GM12878 (cell line): ENCODE results near the gene CXXC5. TPM values are rescaled to one million over a fixed set of nuclear protein-coding genes. Genes with fewer than 3 reads are reported as not detected.

Experiments used
- ATAC-seq: fragments of 200-7000 bp; cut with Tn5 transposase; 3 replicates; pipeline ENCODE4 v1.9.1; 2020; ENCODE audit warnings: mild to moderate bottlenecking, moderate library complexity
- BruUV-seq: library from RNA; stranded (reverse); fragments of 400-500 nt; replicated peaks from 2 replicates; lab custom pipeline; 2021; lab: Mats Ljungman, UMichigan
- CTCF ChIA-PET: fragments of 300-600 bp; sonication (Branson Sonifier 250); formaldehyde crosslinking; extraction: SDS; loops from one replicate; lab custom pipeline; 2021; ENCODE audit warnings: inconsistent platforms; lab: Yijun Ruan, JAX
- POLR2A ChIA-PET: fragments of 350-600 bp; formaldehyde crosslinking; extraction: SDS; loops from one replicate; lab custom pipeline; 2021; ENCODE audit warnings: inconsistent platforms; lab: Charles Lee
- RAD21 ChIA-PET: fragments of 300-600 bp; sonication (Branson Sonifier 250); formaldehyde crosslinking; loops from one replicate; lab custom pipeline; 2023; ENCODE audit warnings: antibody characterized with exemption; ENCODE audit not compliant: unreplicated experiment; lab: Charles Lee
- SMC1A ChIA-PET: fragments of 300-600 bp; sonication (Branson Sonifier 250); formaldehyde crosslinking; loops from one replicate; lab custom pipeline; 2023; ENCODE audit not compliant: unreplicated experiment, uncharacterized antibody; lab: Charles Lee
- DNase-seq: peaks from one replicate; pipeline ENCODE4 v3.0.0-alpha.2; 2011; ENCODE audit warnings: low read depth, low spot score
- FAIRE-seq: peaks from 3 replicates; lab custom pipeline; 2011; peaks lifted over from hg19 to GRCh38; lab: Jason Lieb, UNC
- H2AFZ ChIP-seq: 2 replicates; pipeline ENCODE4 v1.6.0; 2011; ENCODE audit warnings: low read depth, low read length, control low read depth; ENCODE audit not compliant: control insufficient read depth
- H3K27ac ChIP-seq: 2 replicates; pipeline ENCODE4 v1.5.1; 2011; ENCODE audit warnings: control low read depth; ENCODE audit not compliant: control insufficient read depth, insufficient read depth
- H3K27me3 ChIP-seq, 2 experiments: replicated peaks in 1 of 2; 2 replicates each; pipeline versions ENCODE4 v1.6.0 to v1.6.1; 2011; ENCODE audit warnings: low read length in 1 of 2; ENCODE audit not compliant: control insufficient read depth in 2 of 2, insufficient read depth in 2 of 2
- H3K36me3 ChIP-seq, 2 experiments: 2 replicates each; pipeline ENCODE4 v1.5.1; 2011; ENCODE audit warnings: low read length in 1 of 2; ENCODE audit not compliant: control insufficient read depth in 2 of 2, insufficient read depth in 2 of 2
- H3K4me1 ChIP-seq: 2 replicates; pipeline ENCODE4 v1.6.1; 2011; ENCODE audit warnings: mild to moderate bottlenecking, low read length, moderate library complexity, mixed read lengths; ENCODE audit not compliant: control insufficient read depth, insufficient read depth
- H3K4me2 ChIP-seq: 2 replicates; pipeline ENCODE4 v1.6.0; 2011; ENCODE audit warnings: control low read depth; ENCODE audit not compliant: control insufficient read depth, insufficient read depth
- H3K4me3 ChIP-seq: fragments of 200-600 bp; sonication (generic); 2 replicates; pipeline ENCODE4 v1.5.1; 2016
- H3K79me2 ChIP-seq: 2 replicates; pipeline ENCODE4 v1.6.0; 2011; ENCODE audit warnings: low read length; ENCODE audit not compliant: control insufficient read depth, insufficient read depth
- H3K9ac ChIP-seq: 2 replicates; pipeline ENCODE4 v1.8.0; 2011; ENCODE audit warnings: low read length, control low read depth, mixed read lengths; ENCODE audit not compliant: control insufficient read depth, insufficient read depth
- H3K9me3 ChIP-seq: replicated peaks from 3 replicates; pipeline ENCODE4 v1.5.1; 2011; ENCODE audit warnings: mild to moderate bottlenecking, low read length; ENCODE audit not compliant: control insufficient read depth, insufficient read depth
- H4K20me1 ChIP-seq: 2 replicates; pipeline ENCODE4 v1.6.0; 2011; ENCODE audit not compliant: control insufficient read depth, insufficient read depth
- E4F1 ChIP-seq: fragments of 450-650 bp; IDR thresholded peaks from 2 replicates; pipeline ENCODE4 v1.6.1; 2018; ENCODE audit warnings: borderline replicate concordance, mild to moderate bottlenecking; ENCODE audit not compliant: partially characterized antibody
- GABPA ChIP-seq: IDR thresholded peaks from 2 replicates; pipeline ENCODE4 v1.6.1; 2014; ENCODE audit warnings: antibody characterized with exemption, low read depth, mild to moderate bottlenecking, inconsistent platforms
- HDGF ChIP-seq: fragments of 450-650 bp; IDR thresholded peaks from 2 replicates; pipeline ENCODE4 v1.6.1; 2016; ENCODE audit warnings: antibody characterized with exemption
- IRF5 ChIP-seq: fragments of 450-650 bp; IDR thresholded peaks from 2 replicates; pipeline ENCODE4 v1.6.1; 2017; ENCODE audit warnings: borderline replicate concordance
- KAT2A ChIP-seq: conservative IDR thresholded peaks from 2 replicates; pipeline ENCODE4 v1.6.1; 2011; ENCODE audit warnings: low read depth, low read length; ENCODE audit not compliant: control insufficient read depth
- MEF2B ChIP-seq: fragments of 450-650 bp; IDR thresholded peaks from 2 replicates; pipeline ENCODE4 v1.6.1; 2018; ENCODE audit warnings: mild to moderate bottlenecking, moderate library complexity; ENCODE audit not compliant: partially characterized antibody, poor library complexity, severe bottlenecking
- RAD51 ChIP-seq: fragments of 450-650 bp; IDR thresholded peaks from 2 replicates; pipeline ENCODE4 v1.6.1; 2016; ENCODE audit warnings: moderate library complexity, mild to moderate bottlenecking, inconsistent platforms
- RFX5 ChIP-seq: IDR thresholded peaks from 2 replicates; pipeline ENCODE4 v1.6.1; 2011; ENCODE audit warnings: low read depth, low read length, improper control_type of control experiment
- STAT1 ChIP-seq: fragments of 450-650 bp; conservative IDR thresholded peaks from 2 replicates; pipeline ENCODE4 v1.6.1; 2014; ENCODE audit warnings: antibody characterized with exemption, mild to moderate bottlenecking
- YBX1 ChIP-seq: fragments of 450-650 bp; IDR thresholded peaks from 2 replicates; pipeline ENCODE4 v1.6.1; 2016; ENCODE audit warnings: antibody characterized with exemption
- ZNF622 ChIP-seq: fragments of 450-650 bp; IDR thresholded peaks from 2 replicates; pipeline ENCODE4 v1.6.1; 2017; ENCODE audit warnings: mild to moderate bottlenecking, inconsistent platforms
- in situ Hi-C: fragments of 300-500 bp; cut with MboI; formaldehyde crosslinking; loops from 9 replicates; pipeline ENCODE4 v1.14.3; 2018; ENCODE audit warnings: mixed read lengths
- intact Hi-C: fragments of 100-400 bp; cut with micrococcal nuclease; formaldehyde crosslinking; loops from one replicate; pipeline ENCODE4 v1.14.2; 2022; ENCODE audit not compliant: unreplicated experiment
- polyA plus RNA-seq, 11 experiments: library from polyadenylated mRNA; depleted of rRNA in 4 of 11; unstranded in 6 of 11; stranded (reverse) in 5 of 11; fragments of >200 nt; fragmentation: Nextera tagmentation in 4 of 11; fragmentation: Illumina TruSeq in 1 of 11; extraction: Ambion mirVana in 4 of 11; extraction: Trizol in 1 of 11; gene quantifications; 1 replicate in 1 of 11; 2 replicates in 10 of 11; pipeline versions ENCODE4 v1.2.1 to v1.2.3, GENCODE V29; 2011 to 2016; ENCODE audit warnings: inconsistent platforms in 2 of 11, missing spikeins in 2 of 11, low read depth in 1 of 11
- total RNA-seq, 4 experiments: library from RNA; depleted of rRNA in 3 of 4; stranded (reverse); fragments of >200 nt in 3 of 4; fragmentation: Illumina TruSeq in 1 of 4; extraction: Trizol in 1 of 4; gene quantifications; 2 replicates each; pipeline versions ENCODE4 v1.2.1 to v1.2.3, GENCODE V29; 2013 to 2021
- TF ChIP-seq, protein P1 (sequence below): fragments of 450-650 bp; IDR thresholded peaks from 2 replicates; pipeline ENCODE4 v1.6.1; 2016; ENCODE audit warnings: mild to moderate bottlenecking, moderate library complexity, borderline replicate concordance
- TF ChIP-seq, protein P2 (sequence below), 3 experiments: IDR thresholded peaks in 2 of 3; conservative IDR thresholded peaks in 1 of 3; 2 replicates each; pipeline ENCODE4 v1.5.1; 2011; ENCODE audit warnings: low read depth in 3 of 3, low read length in 3 of 3, mild to moderate bottlenecking in 3 of 3, control low read depth in 2 of 3, moderate library complexity in 2 of 3, inconsistent platforms in 1 of 3, mixed read lengths in 1 of 3; ENCODE audit not compliant: control insufficient read depth in 2 of 3, insufficient read depth in 1 of 3; ENCODE audit errors: extremely low read depth in 1 of 3
- TF ChIP-seq, protein P3 (sequence below): IDR thresholded peaks from 2 replicates; pipeline ENCODE4 v1.6.1; 2011; ENCODE audit warnings: mild to moderate bottlenecking, low read depth, low read length, moderate library complexity; ENCODE audit not compliant: insufficient replicate concordance

CXXC5 gene
- total and polyA plus RNA-seq, 10 of the 15 experiments (the other 5 are each of a cell fraction or from before 2014, with no cell fraction given), result 1.8 to 90.8 (median 40.7) TPM

- no peak for DNase-seq
- Histone ChIP-seq H3K4me1 (no peaks in the 10 kb centered on the region; the same call in 1 of the 2 replicates), H3K79me2 (peaks cover 5% of the 10 kb centered on the region), H3K9me3 (no peaks in the 10 kb centered on the region), H4K20me1 (no peaks in the 10 kb centered on the region; the same call in 1 of the 2 replicates), H3K9ac (no peak overlapping the region), H2AFZ (no peak overlapping the region), H3K36me3 (peaks cover 24 to 45% of the 10 kb centered on the region in 2 experiments), H3K4me2 (no peak overlapping the region), H3K27me3 (no peaks in the 10 kb centered on the region), H3K4me3 (no peak overlapping the region), H3K27ac (no peak overlapping the region)
- intact Hi-C loops, result no loop called here
- CTCF ChIA-PET, result no interaction called here
- SMC1A ChIA-PET, result no interaction called here
- no peak for FAIRE-seq
- POLR2A ChIA-PET, result no interaction called here
- no peak for ATAC-seq
- RAD21 ChIA-PET, result no interaction called here
- no TSS peak for BruUV-seq
- in situ Hi-C loops, result no loop called here
- no peak for TF ChIP-seq GABPA
- TF ChIP-seq ZNF622, result no peak
- TF ChIP-seq, protein P1, sequence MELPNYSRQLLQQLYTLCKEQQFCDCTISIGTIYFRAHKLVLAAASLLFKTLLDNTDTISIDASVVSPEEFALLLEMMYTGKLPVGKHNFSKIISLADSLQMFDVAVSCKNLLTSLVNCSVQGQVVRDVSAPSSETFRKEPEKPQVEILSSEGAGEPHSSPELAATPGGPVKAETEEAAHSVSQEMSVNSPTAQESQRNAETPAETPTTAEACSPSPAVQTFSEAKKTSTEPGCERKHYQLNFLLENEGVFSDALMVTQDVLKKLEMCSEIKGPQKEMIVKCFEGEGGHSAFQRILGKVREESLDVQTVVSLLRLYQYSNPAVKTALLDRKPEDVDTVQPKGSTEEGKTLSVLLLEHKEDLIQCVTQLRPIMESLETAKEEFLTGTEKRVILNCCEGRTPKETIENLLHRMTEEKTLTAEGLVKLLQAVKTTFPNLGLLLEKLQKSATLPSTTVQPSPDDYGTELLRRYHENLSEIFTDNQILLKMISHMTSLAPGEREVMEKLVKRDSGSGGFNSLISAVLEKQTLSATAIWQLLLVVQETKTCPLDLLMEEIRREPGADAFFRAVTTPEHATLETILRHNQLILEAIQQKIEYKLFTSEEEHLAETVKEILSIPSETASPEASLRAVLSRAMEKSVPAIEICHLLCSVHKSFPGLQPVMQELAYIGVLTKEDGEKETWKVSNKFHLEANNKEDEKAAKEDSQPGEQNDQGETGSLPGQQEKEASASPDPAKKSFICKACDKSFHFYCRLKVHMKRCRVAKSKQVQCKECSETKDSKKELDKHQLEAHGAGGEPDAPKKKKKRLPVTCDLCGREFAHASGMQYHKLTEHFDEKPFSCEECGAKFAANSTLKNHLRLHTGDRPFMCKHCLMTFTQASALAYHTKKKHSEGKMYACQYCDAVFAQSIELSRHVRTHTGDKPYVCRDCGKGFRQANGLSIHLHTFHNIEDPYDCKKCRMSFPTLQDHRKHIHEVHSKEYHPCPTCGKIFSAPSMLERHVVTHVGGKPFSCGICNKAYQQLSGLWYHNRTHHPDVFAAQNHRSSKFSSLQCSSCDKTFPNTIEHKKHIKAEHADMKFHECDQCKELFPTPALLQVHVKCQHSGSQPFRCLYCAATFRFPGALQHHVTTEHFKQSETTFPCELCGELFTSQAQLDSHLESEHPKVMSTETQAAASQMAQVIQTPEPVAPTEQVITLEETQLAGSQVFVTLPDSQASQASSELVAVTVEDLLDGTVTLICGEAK, result no peak
- no peak for TF ChIP-seq HDGF
- no peak for TF ChIP-seq RAD51
- no peak for TF ChIP-seq YBX1
- no peak for TF ChIP-seq MEF2B
- TF ChIP-seq KAT2A, result no peak
- TF ChIP-seq, protein P2, sequence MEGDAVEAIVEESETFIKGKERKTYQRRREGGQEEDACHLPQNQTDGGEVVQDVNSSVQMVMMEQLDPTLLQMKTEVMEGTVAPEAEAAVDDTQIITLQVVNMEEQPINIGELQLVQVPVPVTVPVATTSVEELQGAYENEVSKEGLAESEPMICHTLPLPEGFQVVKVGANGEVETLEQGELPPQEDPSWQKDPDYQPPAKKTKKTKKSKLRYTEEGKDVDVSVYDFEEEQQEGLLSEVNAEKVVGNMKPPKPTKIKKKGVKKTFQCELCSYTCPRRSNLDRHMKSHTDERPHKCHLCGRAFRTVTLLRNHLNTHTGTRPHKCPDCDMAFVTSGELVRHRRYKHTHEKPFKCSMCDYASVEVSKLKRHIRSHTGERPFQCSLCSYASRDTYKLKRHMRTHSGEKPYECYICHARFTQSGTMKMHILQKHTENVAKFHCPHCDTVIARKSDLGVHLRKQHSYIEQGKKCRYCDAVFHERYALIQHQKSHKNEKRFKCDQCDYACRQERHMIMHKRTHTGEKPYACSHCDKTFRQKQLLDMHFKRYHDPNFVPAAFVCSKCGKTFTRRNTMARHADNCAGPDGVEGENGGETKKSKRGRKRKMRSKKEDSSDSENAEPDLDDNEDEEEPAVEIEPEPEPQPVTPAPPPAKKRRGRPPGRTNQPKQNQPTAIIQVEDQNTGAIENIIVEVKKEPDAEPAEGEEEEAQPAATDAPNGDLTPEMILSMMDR (IDR thresholded peaks at IDR 0.05 in 2 of 3, conservative IDR thresholded peaks at IDR 0.05 in 1 of 3; ENCODE audit: control insufficient read depth in 2 of 3, extremely low read depth in 1 of 3, insufficient read depth in 1 of 3, low read depth in 3 of 3, low read length in 3 of 3), result no peak
- TF ChIP-seq IRF5, result no peak
- TF ChIP-seq STAT1, result no peak
- no peak for TF ChIP-seq RFX5
- TF ChIP-seq, protein P3, sequence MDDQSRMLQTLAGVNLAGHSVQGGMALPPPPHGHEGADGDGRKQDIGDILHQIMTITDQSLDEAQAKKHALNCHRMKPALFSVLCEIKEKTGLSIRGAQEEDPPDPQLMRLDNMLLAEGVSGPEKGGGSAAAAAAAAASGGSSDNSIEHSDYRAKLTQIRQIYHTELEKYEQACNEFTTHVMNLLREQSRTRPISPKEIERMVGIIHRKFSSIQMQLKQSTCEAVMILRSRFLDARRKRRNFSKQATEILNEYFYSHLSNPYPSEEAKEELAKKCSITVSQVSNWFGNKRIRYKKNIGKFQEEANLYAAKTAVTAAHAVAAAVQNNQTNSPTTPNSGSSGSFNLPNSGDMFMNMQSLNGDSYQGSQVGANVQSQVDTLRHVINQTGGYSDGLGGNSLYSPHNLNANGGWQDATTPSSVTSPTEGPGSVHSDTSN, result no peak
- TF ChIP-seq E4F1, result no peak
These were observed 33.3 kb downstream of the CXXC5 start for GRCh38 chr5:139681466-139681865.
